Measurements from ENCODE around the gene CMTM1.
"Not testable (repeated sequence)": the region's sequence is repeated elsewhere in the genome, so short reads cannot be mapped to it uniquely, and the experiment has no call there.

The CMTM1 gene

GRCh38 chr16:66617728-66618127, 51.5 kb downstream of the CMTM1 start:
- no peak for DNase-seq

GRCh38 chr16:66618588-66619375, 52.5 kb downstream of the CMTM1 start:
- DNase-seq: no peak

- DNase-seq: no peak
These were observed 53.5 kb downstream of the CMTM1 start for GRCh38 chr16:66619534-66620428.

GRCh38 chr16:66620429-66620795, 54.2 kb downstream of the CMTM1 start:
- no peak for DNase-seq

DNA sequence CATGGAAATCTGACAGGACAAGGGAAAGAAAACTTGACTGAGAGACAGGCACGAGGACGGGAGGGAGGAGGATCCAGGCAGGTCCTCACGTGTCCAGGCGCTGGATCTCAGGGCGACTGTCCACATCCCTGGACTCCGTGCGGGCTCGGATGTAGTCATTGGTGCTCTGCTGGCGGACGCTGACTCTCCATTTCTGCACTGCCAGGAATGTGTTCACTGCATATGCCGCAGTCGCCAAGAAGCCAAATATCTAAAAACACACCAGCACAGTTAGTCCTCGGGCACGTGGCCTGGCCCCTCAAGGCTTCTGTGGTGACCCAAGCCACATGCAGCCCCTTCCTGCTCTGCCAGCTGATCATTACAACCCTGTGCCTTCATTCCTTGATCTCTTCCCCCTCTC, 55.7 kb downstream of the CMTM1 start:
- no peak for DNase-seq

- DNase-seq: no peak
These were observed 56.6 kb downstream of the CMTM1 start for GRCh38 chr16:66622863-66623262.

DNA sequence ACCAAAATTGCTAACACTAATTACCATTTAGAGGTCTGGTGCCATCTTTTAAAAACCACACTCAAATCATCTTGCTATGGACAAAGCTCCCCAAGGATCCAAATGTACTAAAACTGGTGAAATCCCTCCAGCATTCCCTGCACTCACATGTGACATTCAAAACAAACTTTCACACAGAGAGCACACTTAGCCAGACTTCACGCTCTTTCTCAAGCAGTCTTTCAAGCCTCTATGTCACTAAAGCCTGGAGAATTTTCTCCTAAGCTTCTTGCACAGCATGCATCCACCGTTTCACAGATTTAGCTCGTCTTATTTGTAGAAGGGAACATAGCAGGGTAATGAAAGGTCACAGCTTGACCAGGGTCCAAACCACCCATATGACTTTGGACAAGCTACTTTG, 57.5 kb downstream of the CMTM1 start:
- DNase-seq: no peak

GRCh38 chr16:66627611-66628378, 61.6 kb downstream of the CMTM1 start:
- not testable (repeated sequence) for DNase-seq

All from COR-L47 (cell line).